GM12874 (cell line): ENCODE results near the gene ECM2.

Experiments used
- TF ChIP-seq, protein P1 (sequence below): IDR thresholded peaks from 2 replicates; pipeline ENCODE4 v1.5.1; 2011; ENCODE audit warnings: low read depth, mild to moderate bottlenecking, control low read depth, low read length, moderate library complexity; ENCODE audit not compliant: insufficient read depth

ECM2 gene

DNA sequence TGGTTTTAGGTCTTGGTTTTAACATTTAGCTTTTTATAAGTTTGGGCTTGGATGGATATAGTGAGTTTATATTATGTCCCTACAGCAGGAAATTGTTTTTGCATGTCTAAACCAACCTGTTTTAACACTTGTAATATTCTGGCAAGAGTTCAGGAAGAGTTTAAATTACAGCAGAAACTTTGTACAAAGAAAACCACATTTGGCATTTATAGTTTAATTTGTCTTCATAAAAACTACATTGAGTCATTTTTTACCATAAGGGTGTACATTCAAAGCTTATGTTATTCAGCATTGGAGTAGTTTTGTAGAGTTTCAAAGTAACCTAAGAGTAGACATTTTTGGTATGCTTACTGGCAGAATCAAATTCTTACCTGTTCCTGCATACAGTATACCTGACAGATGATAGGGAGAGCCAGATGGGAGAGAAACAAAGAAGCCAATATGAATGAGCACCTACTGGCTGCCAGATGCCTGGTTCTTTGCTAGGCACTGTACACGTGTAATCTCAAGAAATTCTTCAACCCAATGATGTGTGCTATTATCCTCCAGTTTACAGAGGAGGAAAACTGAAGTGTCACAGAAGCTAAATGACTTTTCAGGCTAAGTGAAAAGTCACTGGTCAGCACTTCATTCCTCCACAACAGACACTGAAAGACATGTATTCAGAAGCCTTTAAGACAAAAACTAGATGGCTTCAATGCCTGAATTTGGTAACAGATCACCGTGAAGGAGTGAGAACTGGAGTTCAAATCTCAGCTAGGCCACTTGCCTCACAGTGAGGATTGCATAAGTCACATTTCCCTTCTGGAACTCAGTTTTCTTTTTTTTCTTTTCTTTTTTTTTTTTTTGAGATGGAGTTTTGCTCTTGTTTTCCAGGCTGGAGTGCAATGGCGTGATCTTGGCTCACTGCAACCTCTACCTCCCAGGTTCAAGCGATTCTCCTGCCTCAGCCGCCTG is 25.9 kb upstream of the ECM2 start:
- TF ChIP-seq, protein P1, sequence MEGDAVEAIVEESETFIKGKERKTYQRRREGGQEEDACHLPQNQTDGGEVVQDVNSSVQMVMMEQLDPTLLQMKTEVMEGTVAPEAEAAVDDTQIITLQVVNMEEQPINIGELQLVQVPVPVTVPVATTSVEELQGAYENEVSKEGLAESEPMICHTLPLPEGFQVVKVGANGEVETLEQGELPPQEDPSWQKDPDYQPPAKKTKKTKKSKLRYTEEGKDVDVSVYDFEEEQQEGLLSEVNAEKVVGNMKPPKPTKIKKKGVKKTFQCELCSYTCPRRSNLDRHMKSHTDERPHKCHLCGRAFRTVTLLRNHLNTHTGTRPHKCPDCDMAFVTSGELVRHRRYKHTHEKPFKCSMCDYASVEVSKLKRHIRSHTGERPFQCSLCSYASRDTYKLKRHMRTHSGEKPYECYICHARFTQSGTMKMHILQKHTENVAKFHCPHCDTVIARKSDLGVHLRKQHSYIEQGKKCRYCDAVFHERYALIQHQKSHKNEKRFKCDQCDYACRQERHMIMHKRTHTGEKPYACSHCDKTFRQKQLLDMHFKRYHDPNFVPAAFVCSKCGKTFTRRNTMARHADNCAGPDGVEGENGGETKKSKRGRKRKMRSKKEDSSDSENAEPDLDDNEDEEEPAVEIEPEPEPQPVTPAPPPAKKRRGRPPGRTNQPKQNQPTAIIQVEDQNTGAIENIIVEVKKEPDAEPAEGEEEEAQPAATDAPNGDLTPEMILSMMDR, result no peak

DNA sequence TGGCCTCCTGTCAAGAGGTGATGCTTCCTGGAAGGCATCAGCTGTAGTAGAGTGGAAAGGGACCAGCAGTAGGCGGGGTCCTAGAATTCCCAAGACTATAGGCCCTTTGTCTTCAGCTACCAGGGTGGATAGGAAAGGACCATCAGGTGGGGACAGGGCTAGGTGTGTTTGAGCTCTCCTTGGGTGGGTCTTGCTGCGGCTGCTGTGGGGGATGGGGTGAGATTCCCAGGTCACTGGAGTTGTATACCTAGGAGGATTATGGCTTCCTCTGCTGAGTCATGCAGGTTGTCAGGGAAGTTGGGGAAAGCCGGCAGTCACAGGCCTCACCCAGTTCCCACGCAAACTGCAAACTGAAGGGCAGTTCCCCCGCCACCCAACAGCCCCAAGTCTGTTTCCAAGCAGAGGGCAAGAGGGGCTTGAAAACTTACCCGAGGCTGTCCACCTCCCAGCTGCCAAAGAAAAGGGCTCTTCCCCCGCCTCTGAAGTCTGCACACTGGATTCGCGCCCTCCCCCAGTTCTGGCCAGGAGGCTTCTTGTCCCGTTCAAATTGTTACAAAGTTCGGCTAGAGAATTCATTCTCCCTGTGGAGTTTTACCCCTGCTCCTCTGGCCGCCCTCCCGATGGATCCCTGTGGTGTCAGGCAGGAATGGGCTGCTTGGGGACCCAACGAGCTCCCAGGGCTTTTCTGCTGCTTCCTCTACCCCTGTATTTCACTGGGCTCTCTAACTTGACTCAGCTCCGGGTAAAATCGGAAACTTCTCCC is 23.0 kb upstream of the ECM2 start:
- TF ChIP-seq, protein P1, result no peak

DNA sequence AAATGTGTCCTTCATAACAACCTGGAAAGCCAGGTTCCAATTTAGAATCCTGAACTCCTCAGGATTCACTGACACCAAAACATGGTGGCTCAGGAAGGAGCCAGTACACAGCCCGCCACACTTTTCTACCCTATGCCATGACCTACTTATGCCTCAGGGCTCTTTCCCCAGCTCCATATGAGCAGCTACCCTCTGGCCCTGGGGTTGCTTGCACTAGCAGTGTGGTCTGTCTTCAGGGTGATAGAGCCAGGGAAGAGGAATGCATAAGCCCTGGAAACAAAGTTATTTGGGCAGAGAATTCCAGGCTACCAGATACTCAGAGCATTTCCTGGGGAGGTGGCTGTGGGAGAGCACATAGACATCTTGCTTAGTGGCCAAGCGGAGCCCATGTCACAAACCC is 15.0 kb upstream of the ECM2 start:
- TF ChIP-seq, protein P1, result no peak

DNA sequence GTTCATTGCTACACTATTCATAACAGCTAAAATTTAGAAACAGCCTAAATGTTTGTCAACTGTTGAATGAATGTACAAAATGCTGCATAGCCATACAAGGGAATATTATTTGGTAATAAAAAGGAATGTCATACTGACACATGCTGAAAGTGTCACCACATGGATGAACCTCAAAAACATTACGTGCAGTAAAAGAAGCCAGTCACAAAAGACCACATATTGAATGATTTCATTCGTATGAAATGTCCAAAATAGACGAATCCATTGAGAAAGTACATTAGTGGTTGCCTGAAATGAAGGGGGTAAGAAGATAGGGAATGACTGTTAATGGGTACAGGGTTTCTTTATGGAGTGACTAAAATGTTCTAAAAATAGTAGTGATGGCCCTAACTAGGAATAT is 11.6 kb upstream of the ECM2 start:
- TF ChIP-seq, protein P1, result no peak

DNA sequence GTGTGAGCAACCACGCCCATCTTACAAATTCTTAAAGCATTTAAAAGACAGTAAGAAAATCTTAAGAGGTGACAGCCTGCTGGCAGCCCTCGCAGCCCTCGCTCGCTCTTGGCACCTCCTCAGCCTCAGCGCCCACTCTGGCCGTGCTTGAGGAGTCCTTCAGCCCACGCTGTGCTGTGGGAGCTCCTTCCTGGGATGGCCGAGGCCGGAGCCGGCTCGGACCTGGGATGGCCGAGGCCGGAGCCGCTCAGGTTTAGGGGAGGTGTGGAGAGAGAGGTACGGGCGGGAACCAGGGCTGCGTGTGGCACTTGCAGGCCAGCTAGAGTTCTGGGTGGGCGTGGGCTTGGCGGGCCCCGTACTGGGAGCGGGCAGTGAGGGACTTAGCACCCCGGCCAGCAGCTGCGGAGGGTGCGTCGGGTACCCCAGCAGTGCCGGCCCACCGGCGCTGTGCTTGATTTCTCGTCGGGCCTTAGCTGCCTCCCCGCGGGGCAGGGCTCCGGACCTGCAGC is 9.3 kb upstream of the ECM2 start:
- TF ChIP-seq, protein P1, result no peak

DNA sequence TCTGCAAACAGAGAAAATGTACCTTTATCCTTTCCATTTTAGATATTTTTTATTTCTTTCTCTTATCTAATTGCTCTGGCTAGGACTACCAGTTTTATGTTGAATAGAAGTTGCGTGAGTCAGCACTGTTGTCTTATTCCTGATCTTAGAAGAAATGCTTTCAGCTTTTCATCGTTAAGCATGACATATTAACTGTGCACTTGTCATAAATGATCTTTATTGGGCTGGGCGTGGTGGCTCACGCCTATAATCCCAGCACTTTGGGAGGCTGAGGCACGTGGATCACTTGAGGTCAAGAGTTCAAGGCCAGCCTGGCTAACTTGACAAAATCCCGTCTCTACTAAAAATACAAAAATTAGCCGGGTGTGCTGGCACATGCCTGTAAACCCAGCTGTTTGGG is 8.2 kb upstream of the ECM2 start:
- TF ChIP-seq, protein P1, result no peak

DNA sequence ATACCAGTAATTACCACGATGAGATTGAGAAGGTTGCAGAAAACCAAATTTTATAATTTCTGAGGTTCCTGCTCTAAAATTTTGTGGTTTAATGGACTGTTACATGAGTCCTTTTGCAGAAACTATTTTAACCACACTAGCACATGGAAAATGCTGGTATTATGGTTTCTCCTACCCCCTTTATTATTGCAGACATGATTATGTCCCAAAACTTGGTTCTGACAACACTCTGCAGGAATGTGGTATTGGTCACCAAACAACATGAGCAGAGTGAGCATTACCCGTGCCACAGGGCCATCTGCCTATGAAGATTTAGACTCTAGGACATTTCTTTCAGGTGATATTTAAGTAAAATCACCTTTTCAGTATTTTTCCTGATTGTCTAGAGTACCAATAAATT is 2.8 kb upstream of the ECM2 start:
- TF ChIP-seq, protein P1, result no peak
